Right renal pelvis (tissue), 4 donors: Measurements from ENCODE around the gene LAMP1. TPM values are rescaled to one million over a fixed set of nuclear protein-coding genes. Genes with fewer than 3 reads are reported as not detected.
"Not testable (repeated sequence)": the region's sequence is repeated elsewhere in the genome, so short reads cannot be mapped to it uniquely, and the experiment has no call there.

ENCODE experiments used
- DNase-seq, 4 donors: peaks; one replicate each; pipeline ENCODE4 v3.0.0-alpha.2; 2013; ENCODE audit warnings: low read depth in 4 of 4, low spot score in 3 of 4, missing footprints in 1 of 4
- polyA plus RNA-seq, 4 donors: library from polyadenylated mRNA; unstranded; fragments of 120-200 nt; gene quantifications; one replicate each; pipeline ENCODE4 v1.2.1, GENCODE V29; 2013; ENCODE audit not compliant: insufficient read length in 4 of 4

Gene LAMP1
- polyA plus RNA-seq, 4 donors: 190 to 196 (median 190) TPM

- no peak for DNase-seq
Measured at GRCh38 chr13:113295776-113296175, 1.3 kb upstream of the LAMP1 start.

- no peak for DNase-seq
Measured at GRCh38 chr13:113297370-113298042, 467 bp downstream of the LAMP1 start.

GRCh38 chr13:113298043-113298945, 1.3 kb downstream of the LAMP1 start:
- DNase-seq: no peak

GRCh38 chr13:113299951-113300350, 2.9 kb downstream of the LAMP1 start:
- no peak for DNase-seq

- no peak for DNase-seq
Measured at GRCh38 chr13:113302986-113303385, 5.9 kb downstream of the LAMP1 start.

- DNase-seq: no peak
Measured at GRCh38 chr13:113304121-113304520, 7.1 kb downstream of the LAMP1 start.

GRCh38 chr13:113305208-113305607, 8.2 kb downstream of the LAMP1 start:
- DNase-seq: no peak

- DNase-seq: no peak
Measured at GRCh38 chr13:113307491-113307890, 10.5 kb downstream of the LAMP1 start.

- no peak for DNase-seq
Measured at GRCh38 chr13:113309473-113309872, 12.4 kb downstream of the LAMP1 start.

- DNase-seq: not testable (repeated sequence)
Measured at GRCh38 chr13:113314112-113314511, 17.1 kb downstream of the LAMP1 start.

- DNase-seq: not testable (repeated sequence)
Measured at GRCh38 chr13:113314895-113315470, 17.9 kb downstream of the LAMP1 start.

- DNase-seq: no peak
Measured at GRCh38 chr13:113315992-113316391, 19.0 kb downstream of the LAMP1 start.

GRCh38 chr13:113317031-113317430, 20.0 kb downstream of the LAMP1 start:
- no peak for DNase-seq

- no peak for DNase-seq
Measured at GRCh38 chr13:113318956-113319355, 21.9 kb downstream of the LAMP1 start.

- no peak for DNase-seq
Measured at GRCh38 chr13:113319371-113319770, 22.3 kb downstream of the LAMP1 start.

- DNase-seq: no peak
Measured at GRCh38 chr13:113320226-113320875, 23.3 kb downstream of the LAMP1 start.

GRCh38 chr13:113321546-113321945, 24.5 kb downstream of the LAMP1 start:
- no peak for DNase-seq

GRCh38 chr13:113322043-113322461, 25.0 kb downstream of the LAMP1 start:
- no peak for DNase-seq

- DNase-seq: no peak
Measured at GRCh38 chr13:113322890-113323651, 26.0 kb downstream of the LAMP1 start.

GRCh38 chr13:113323869-113324268, 26.8 kb downstream of the LAMP1 start:
- no peak for DNase-seq
